SK-N-SH (cell line): ENCODE measurements around the gene PTPRC. TPM values are rescaled to one million over a fixed set of nuclear protein-coding genes. Genes with fewer than 3 reads are reported as not detected.

Experiments used
- CTCF ChIA-PET: fragments of 300-600, 350-600 bp; formaldehyde crosslinking; extraction: SDS; loops from one replicate; lab custom pipeline; 2021; lab: Yijun Ruan, JAX
- POLR2A ChIA-PET: fragments of 350-600 bp; sonication (Branson Sonifier 250); formaldehyde crosslinking; extraction: SDS; loops from one replicate; lab custom pipeline; 2020; ENCODE audit warnings: antibody characterized with exemption, inconsistent platforms; lab: Yijun Ruan, JAX
- DNase-seq: peaks from one replicate; pipeline ENCODE4 v3.0.0; 2012
- H2AFZ ChIP-seq: fragments of 200-600 bp; sonication (generic); 2 replicates; pipeline ENCODE4 v1.8.1; 2016; ENCODE audit warnings: antibody characterized with exemption, mild to moderate bottlenecking, low read depth
- H3F3A ChIP-seq: fragments of 200-600 bp; sonication (generic); replicated peaks from 2 replicates; pipeline ENCODE3; 2016; ENCODE audit warnings: antibody characterized with exemption, mild to moderate bottlenecking; ENCODE audit not compliant: insufficient read depth
- H3K27ac ChIP-seq, 2 experiments: fragments of 200-500 bp in 1 of 2; fragments of 200-600 bp in 1 of 2; sonication (Bioruptor generic) in 1 of 2; sonication (generic), shearing (Covaris generic) in 1 of 2; 2 replicates each; pipeline versions ENCODE4 v1.5.1 to v1.6.1; 2014 to 2016; ENCODE audit warnings: low read depth in 2 of 2, inconsistent platforms in 1 of 2, low read length in 1 of 2, mild to moderate bottlenecking in 1 of 2, mixed read lengths in 1 of 2
- H3K27me3 ChIP-seq: fragments of 200-600 bp; sonication (generic), shearing (Covaris generic); 2 replicates; pipeline ENCODE4 v1.6.1; 2016; ENCODE audit warnings: mixed run types; ENCODE audit not compliant: insufficient read depth
- H3K36me3 ChIP-seq, 2 experiments: fragments of 200-500 bp in 1 of 2; fragments of 200-600 bp in 1 of 2; sonication (Bioruptor generic) in 1 of 2; sonication (generic) in 1 of 2; replicated peaks in 1 of 2; 2 replicates each; pipeline versions ENCODE3 to v1.5.1; 2014 to 2016; ENCODE audit warnings: low read length in 1 of 2, mild to moderate bottlenecking in 1 of 2; ENCODE audit not compliant: insufficient read depth in 2 of 2, control insufficient read depth in 1 of 2
- H3K4me1 ChIP-seq, 2 experiments: fragments of 200-500 bp in 1 of 2; fragments of 200-600 bp in 1 of 2; sonication (Bioruptor generic) in 1 of 2; sonication (generic), shearing (Covaris generic) in 1 of 2; 2 replicates each; pipeline versions ENCODE4 v1.5.1 to v1.6.1; 2014 to 2016; ENCODE audit warnings: low read depth in 1 of 2, low read length in 1 of 2, mixed run types in 1 of 2; ENCODE audit not compliant: insufficient read depth in 2 of 2, control insufficient read depth in 1 of 2
- H3K4me2 ChIP-seq: fragments of 200-600 bp; sonication (generic), shearing (Covaris generic); 2 replicates; pipeline ENCODE4 v1.6.1; 2017; ENCODE audit warnings: mixed run types
- H3K4me3 ChIP-seq, 2 experiments: fragments of 200-500 bp in 1 of 2; fragments of 200-600 bp in 1 of 2; sonication (Bioruptor generic) in 1 of 2; sonication (generic), shearing (Covaris generic) in 1 of 2; 2 replicates each; pipeline versions ENCODE4 v1.5.1 to v1.8.1; 2014 to 2016; ENCODE audit warnings: low read depth in 2 of 2, inconsistent platforms in 1 of 2, low read length in 1 of 2, mild to moderate bottlenecking in 1 of 2, mixed read lengths in 1 of 2, moderate library complexity in 1 of 2
- H3K79me2 ChIP-seq: fragments of 200-600 bp; sonication (generic); 2 replicates; pipeline ENCODE4 v1.8.1; 2017; ENCODE audit warnings: mild to moderate bottlenecking; ENCODE audit not compliant: insufficient read depth
- H3K9ac ChIP-seq: fragments of 200-600 bp; sonication (generic); 2 replicates; pipeline ENCODE4 v1.6.1; 2017; ENCODE audit warnings: mixed run types
- H3K9me2 ChIP-seq: fragments of 200-600 bp; sonication (generic); 2 replicates; pipeline ENCODE4 v1.6.1; 2017; ENCODE audit warnings: mixed run types
- H3K9me3 ChIP-seq: fragments of 200-600 bp; sonication (generic); 2 replicates; pipeline ENCODE4 v1.6.1; 2017; ENCODE audit warnings: mixed run types, mild to moderate bottlenecking, moderate library complexity
- H4K20me1 ChIP-seq: fragments of 200-600 bp; sonication (generic); 2 replicates; pipeline ENCODE4 v1.6.1; 2017; ENCODE audit warnings: mild to moderate bottlenecking, mixed run types; ENCODE audit not compliant: insufficient read depth
- CHD2 ChIP-seq: fragments of 150-350 bp; IDR thresholded peaks from 2 replicates; pipeline ENCODE4 v1.6.1; 2018; ENCODE audit warnings: low read length; ENCODE audit not compliant: partially characterized antibody
- CTCF ChIP-seq: fragments of 200-600 bp; sonication (generic); IDR thresholded peaks from 2 replicates; pipeline ENCODE4 v1.6.1; 2017; ENCODE audit warnings: antibody characterized with exemption, mild to moderate bottlenecking, moderate library complexity
- ELF1 ChIP-seq: IDR thresholded peaks from 2 replicates; pipeline ENCODE4 v1.4.0; 2012
- EP300 ChIP-seq, 2 experiments: IDR thresholded peaks; 2 replicates each; pipeline versions ENCODE4 v1.4.0 to v1.6.1; 2012; ENCODE audit warnings: borderline replicate concordance in 1 of 2, low read depth in 1 of 2, low read length in 1 of 2
- FOSL2 ChIP-seq: IDR thresholded peaks from 2 replicates; pipeline ENCODE4 v1.4.0; 2012; ENCODE audit warnings: low read depth, mild to moderate bottlenecking, moderate library complexity, borderline replicate concordance
- GABPA ChIP-seq: IDR thresholded peaks from 2 replicates; pipeline ENCODE4 v1.4.0; 2012; ENCODE audit warnings: low read depth, mild to moderate bottlenecking
- GATA2 ChIP-seq: sonication (generic); formaldehyde crosslinking; IDR thresholded peaks from 2 replicates; pipeline ENCODE4 v1.5.0; 2020; ENCODE audit warnings: mild to moderate bottlenecking, missing genetic modification reagents
- IRF3 ChIP-seq: fragments of 150-350 bp; IDR thresholded peaks from 2 replicates; pipeline ENCODE4 v1.6.1; 2016; ENCODE audit warnings: mild to moderate bottlenecking, low read depth, low read length
- MXI1 ChIP-seq: IDR thresholded peaks from 2 replicates; pipeline ENCODE4 v1.6.1; 2012; ENCODE audit warnings: mild to moderate bottlenecking, low read depth, low read length, improper control_type of control experiment
- NRF1 ChIP-seq: IDR thresholded peaks from 2 replicates; pipeline ENCODE4 v1.6.1; 2012; ENCODE audit warnings: low read depth, mild to moderate bottlenecking, low read length
- PBX3 ChIP-seq: IDR thresholded peaks from 2 replicates; pipeline ENCODE4; 2012
- POLR2AphosphoS5 ChIP-seq: IDR thresholded peaks from 2 replicates; pipeline ENCODE4 v1.6.1; 2012; ENCODE audit warnings: low read depth, low read length
- RFX5 ChIP-seq: IDR thresholded peaks from 2 replicates; pipeline ENCODE4 v1.6.1; 2012; ENCODE audit warnings: mild to moderate bottlenecking, improper control_type of control experiment, low read length
- RXRA ChIP-seq: IDR thresholded peaks from 2 replicates; pipeline ENCODE4 v1.4.0; 2012; ENCODE audit warnings: low read depth, mild to moderate bottlenecking, borderline replicate concordance
- SMC3 ChIP-seq: IDR thresholded peaks from 2 replicates; pipeline ENCODE4 v1.6.1; 2012; ENCODE audit warnings: low read depth, low read length, improper control_type of control experiment
- WGBS: methylation state at CpG from one replicate; pipeline ENCODE4 v1.1.6; 2017; ENCODE audit warnings: low lambda C conversion rate; 5-methylcytosine and 5-hydroxymethylcytosine counted together
- polyA plus RNA-seq, 3 experiments: library from polyadenylated mRNA; depleted of rRNA; stranded (reverse); fragments of >200 nt; gene quantifications; 2 replicates each; pipeline ENCODE4 v1.2.3, GENCODE V29; 2012

The PTPRC gene
- polyA plus RNA-seq, 1 of the 3 experiments (the other 2 are of a cell fraction), result 0.03 TPM

- TF ChIP-seq MXI1, result no peak
- peak; percentile 64; the same call in 1 of the 2 replicates for TF ChIP-seq POLR2AphosphoS5
- peak; percentile 54; the same call in 1 of the 2 replicates for TF ChIP-seq RXRA
- peak; percentile 57; the same call in 1 of the 2 replicates for TF ChIP-seq FOSL2
- TF ChIP-seq ELF1, result 0 out of 2 replicates have a peak, but pooled peaks have one; percentile 19
- TF ChIP-seq IRF3, result no peak
- TF ChIP-seq CHD2, result no peak
- peak; percentile 91 for TF ChIP-seq PBX3
- peak; percentile 56 to 91 for TF ChIP-seq EP300 (IDR thresholded peaks at IDR 0.05; ENCODE audit: borderline replicate concordance in 1 of 2, low read depth in 1 of 2, low read length in 1 of 2)
- TF ChIP-seq, all 33 proteins: peak for 12
These were observed 18.8 kb downstream of the PTPRC start (continued) for GRCh38 chr1:198657550-198658064.

GRCh38 chr1:198660341-198661261, 21.8 kb downstream of the PTPRC start:
- H2AFZ ChIP-seq, result peak overlapping the region; percentile 4; the same call in 1 of the 2 replicates
- H4K20me1 ChIP-seq, result no peaks in the 10 kb centered on the region
- TF ChIP-seq GATA2 (CRISPR knock-in tag) (no peak), CTCF (no peak), GABPA (no peak), SMC3 (no peak), RFX5 (no peak), NRF1 (no peak)
- no peaks in the 10 kb centered on the region for H3K9me3 ChIP-seq
- 90% methylated on average over 1 of the region's 1 CpG for WGBS
- ChIA-PET POLR2A (no interaction called here), CTCF (interaction anchor here (0.5 to 0.6 kb wide), 2 partner anchors 11 to 111 kb away, joined by 3 read pairs; no protein-coding TSS in a partner anchor)
- H3K4me3 ChIP-seq, result no peak overlapping the region
- no peaks in the 10 kb centered on the region for H3K79me2 ChIP-seq
- no peaks in the 10 kb centered on the region for H3K9me2 ChIP-seq
- no peak overlapping the region for H3K9ac ChIP-seq
- H3K27me3 ChIP-seq, result no peaks in the 10 kb centered on the region
- H3F3A ChIP-seq, result peaks cover 26% of the 10 kb centered on the region
- H3K36me3 ChIP-seq, result no peaks in the 10 kb centered on the region
- H3K4me1 ChIP-seq, result peaks cover 20 to 21% of the 10 kb centered on the region in 2 experiments; a peak in 3 of 4 replicates
- H3K4me2 ChIP-seq, result no peak overlapping the region
- no peak for DNase-seq
- H3K27ac ChIP-seq, result no peak overlapping the region
